Measurements from ENCODE around the gene DPEP2.
"Not testable (repeated sequence)": the region's sequence is repeated elsewhere in the genome, so short reads cannot be mapped to it uniquely, and the experiment has no call there.

DPEP2 gene

GRCh38 chr16:67998779-67999688, at the start of gene DPEP2:
Gene DPEP2, minus strand, starts transcription at chr16:67999484. Its CDS starts 6,272 bp downstream, at chr16:67993212.
- H3K4me1 ChIP-seq (ENCODE audit: control insufficient read depth, insufficient read depth, low read length); H3K4me3 ChIP-seq (ENCODE audit: low read length); H3K9ac ChIP-seq (ENCODE audit: low read length); H3K9me3 ChIP-seq (ENCODE audit: control insufficient read depth, low read length); H3K36me3 ChIP-seq (ENCODE audit: control insufficient read depth, insufficient read depth, low read length); H3K27me3 ChIP-seq (ENCODE audit: control insufficient read depth, insufficient read depth, low read length): not testable (repeated sequence)

- H3K4me3 ChIP-seq (ENCODE audit: low read length): no peak overlapping the region
These were observed 48.7 kb upstream of the DPEP2 start for GRCh38 chr16:68047987-68048386.

GRCh38 chr16:68046106-68046505, 46.8 kb upstream of the DPEP2 start:
- no peaks in the 10 kb centered on the region for H3K9me3 ChIP-seq (ENCODE audit: control insufficient read depth, low read length)
- no peaks in the 10 kb centered on the region for H3K36me3 ChIP-seq (ENCODE audit: control insufficient read depth, insufficient read depth, low read length)
- H3K4me3 ChIP-seq (ENCODE audit: low read length): no peak overlapping the region
- H3K4me1 ChIP-seq (ENCODE audit: control insufficient read depth, insufficient read depth, low read length): no peaks in the 10 kb centered on the region
- H3K27me3 ChIP-seq (ENCODE audit: control insufficient read depth, insufficient read depth, low read length): no peaks in the 10 kb centered on the region
- no peak overlapping the region for H3K9ac ChIP-seq (ENCODE audit: low read length)

More at GRCh38 chr16:68047987-68048386, 48.7 kb upstream of the DPEP2 start:
- Histone ChIP-seq H3K9ac (ENCODE audit: low read length) (no peak overlapping the region), H3K9me3 (ENCODE audit: control insufficient read depth, low read length) (no peaks in the 10 kb centered on the region), H3K27me3 (ENCODE audit: control insufficient read depth, insufficient read depth, low read length) (no peaks in the 10 kb centered on the region), H3K36me3 (ENCODE audit: control insufficient read depth, insufficient read depth, low read length) (no peaks in the 10 kb centered on the region), H3K4me1 (ENCODE audit: control insufficient read depth, insufficient read depth, low read length) (no peaks in the 10 kb centered on the region)

- no peaks in the 10 kb centered on the region for H3K27me3 ChIP-seq (ENCODE audit: control insufficient read depth, insufficient read depth, low read length)
- H3K9me3 ChIP-seq (ENCODE audit: control insufficient read depth, low read length): no peaks in the 10 kb centered on the region
- no peaks in the 10 kb centered on the region for H3K36me3 ChIP-seq (ENCODE audit: control insufficient read depth, insufficient read depth, low read length)
- no peaks in the 10 kb centered on the region for H3K4me1 ChIP-seq (ENCODE audit: control insufficient read depth, insufficient read depth, low read length)
- H3K4me3 ChIP-seq (ENCODE audit: low read length): no peak overlapping the region
- H3K9ac ChIP-seq (ENCODE audit: low read length): no peak overlapping the region
These were observed 42.5 kb upstream of the DPEP2 start for GRCh38 chr16:68041783-68042182.

GRCh38 chr16:68040506-68041288, 41.4 kb upstream of the DPEP2 start:
- no peak overlapping the region for H3K4me3 ChIP-seq (ENCODE audit: low read length)

GRCh38 chr16:68037841-68038597, 38.7 kb upstream of the DPEP2 start:
- Histone ChIP-seq H3K9me3 (ENCODE audit: control insufficient read depth, low read length) (no peaks in the 10 kb centered on the region), H3K9ac (ENCODE audit: low read length) (no peak overlapping the region), H3K4me1 (ENCODE audit: control insufficient read depth, insufficient read depth, low read length) (no peaks in the 10 kb centered on the region), H3K27me3 (ENCODE audit: control insufficient read depth, insufficient read depth, low read length) (no peaks in the 10 kb centered on the region), H3K4me3 (ENCODE audit: low read length) (no peak overlapping the region), H3K36me3 (ENCODE audit: control insufficient read depth, insufficient read depth, low read length) (no peaks in the 10 kb centered on the region)

More at GRCh38 chr16:68040506-68041288, 41.4 kb upstream of the DPEP2 start:
- H3K4me1 ChIP-seq (ENCODE audit: control insufficient read depth, insufficient read depth, low read length): no peaks in the 10 kb centered on the region
- H3K9ac ChIP-seq (ENCODE audit: low read length): no peak overlapping the region
- H3K36me3 ChIP-seq (ENCODE audit: control insufficient read depth, insufficient read depth, low read length): no peaks in the 10 kb centered on the region
- H3K27me3 ChIP-seq (ENCODE audit: control insufficient read depth, insufficient read depth, low read length): no peaks in the 10 kb centered on the region
- no peaks in the 10 kb centered on the region for H3K9me3 ChIP-seq (ENCODE audit: control insufficient read depth, low read length)

- H3K9ac ChIP-seq (ENCODE audit: low read length): no peak overlapping the region
These were observed 35.9 kb upstream of the DPEP2 start for GRCh38 chr16:68035227-68035626.

GRCh38 chr16:68033101-68033500, 33.8 kb upstream of the DPEP2 start:
- H3K36me3 ChIP-seq (ENCODE audit: control insufficient read depth, insufficient read depth, low read length): no peaks in the 10 kb centered on the region

More at GRCh38 chr16:68035227-68035626, 35.9 kb upstream of the DPEP2 start:
- no peaks in the 10 kb centered on the region for H3K36me3 ChIP-seq (ENCODE audit: control insufficient read depth, insufficient read depth, low read length)
- H3K4me3 ChIP-seq (ENCODE audit: low read length): no peak overlapping the region
- no peaks in the 10 kb centered on the region for H3K4me1 ChIP-seq (ENCODE audit: control insufficient read depth, insufficient read depth, low read length)
- H3K27me3 ChIP-seq (ENCODE audit: control insufficient read depth, insufficient read depth, low read length): no peaks in the 10 kb centered on the region
- no peaks in the 10 kb centered on the region for H3K9me3 ChIP-seq (ENCODE audit: control insufficient read depth, low read length)

GRCh38 chr16:68031951-68032350, 32.7 kb upstream of the DPEP2 start:
- H3K9me3 ChIP-seq (ENCODE audit: control insufficient read depth, low read length): no peaks in the 10 kb centered on the region
- H3K9ac ChIP-seq (ENCODE audit: low read length): no peak overlapping the region
- H3K36me3 ChIP-seq (ENCODE audit: control insufficient read depth, insufficient read depth, low read length): no peaks in the 10 kb centered on the region
- H3K4me3 ChIP-seq (ENCODE audit: low read length): no peak overlapping the region
- no peaks in the 10 kb centered on the region for H3K4me1 ChIP-seq (ENCODE audit: control insufficient read depth, insufficient read depth, low read length)
- no peaks in the 10 kb centered on the region for H3K27me3 ChIP-seq (ENCODE audit: control insufficient read depth, insufficient read depth, low read length)

More at GRCh38 chr16:68033101-68033500, 33.8 kb upstream of the DPEP2 start:
- Histone ChIP-seq H3K9me3 (ENCODE audit: control insufficient read depth, low read length) (no peaks in the 10 kb centered on the region), H3K4me3 (ENCODE audit: low read length) (no peak overlapping the region), H3K27me3 (ENCODE audit: control insufficient read depth, insufficient read depth, low read length) (no peaks in the 10 kb centered on the region), H3K9ac (ENCODE audit: low read length) (no peak overlapping the region), H3K4me1 (ENCODE audit: control insufficient read depth, insufficient read depth, low read length) (no peaks in the 10 kb centered on the region)

GRCh38 chr16:68030108-68030507, 30.8 kb upstream of the DPEP2 start:
- H3K9me3 ChIP-seq (ENCODE audit: control insufficient read depth, low read length); H3K4me3 ChIP-seq (ENCODE audit: low read length); H3K36me3 ChIP-seq (ENCODE audit: control insufficient read depth, insufficient read depth, low read length); H3K4me1 ChIP-seq (ENCODE audit: control insufficient read depth, insufficient read depth, low read length); H3K27me3 ChIP-seq (ENCODE audit: control insufficient read depth, insufficient read depth, low read length); H3K9ac ChIP-seq (ENCODE audit: low read length): not testable (repeated sequence)

- Histone ChIP-seq H3K9ac (ENCODE audit: low read length) (no peak overlapping the region), H3K9me3 (ENCODE audit: control insufficient read depth, low read length) (no peaks in the 10 kb centered on the region), H3K36me3 (ENCODE audit: control insufficient read depth, insufficient read depth, low read length) (no peaks in the 10 kb centered on the region), H3K4me1 (ENCODE audit: control insufficient read depth, insufficient read depth, low read length) (peaks cover 2% of the 10 kb centered on the region), H3K27me3 (ENCODE audit: control insufficient read depth, insufficient read depth, low read length) (no peaks in the 10 kb centered on the region), H3K4me3 (ENCODE audit: low read length) (no peak overlapping the region)
These were observed 29.7 kb upstream of the DPEP2 start for GRCh38 chr16:68028996-68029395.
